HPDE6-E6E7 (cell line): Measurements from ENCODE around the gene ZDHHC12.

Experiments used
- DNase-seq: peaks from one replicate; pipeline ENCODE4 v3.0.0; 2011; ENCODE audit warnings: missing footprints; ENCODE audit errors: extremely low spot score

ZDHHC12 gene

DNA sequence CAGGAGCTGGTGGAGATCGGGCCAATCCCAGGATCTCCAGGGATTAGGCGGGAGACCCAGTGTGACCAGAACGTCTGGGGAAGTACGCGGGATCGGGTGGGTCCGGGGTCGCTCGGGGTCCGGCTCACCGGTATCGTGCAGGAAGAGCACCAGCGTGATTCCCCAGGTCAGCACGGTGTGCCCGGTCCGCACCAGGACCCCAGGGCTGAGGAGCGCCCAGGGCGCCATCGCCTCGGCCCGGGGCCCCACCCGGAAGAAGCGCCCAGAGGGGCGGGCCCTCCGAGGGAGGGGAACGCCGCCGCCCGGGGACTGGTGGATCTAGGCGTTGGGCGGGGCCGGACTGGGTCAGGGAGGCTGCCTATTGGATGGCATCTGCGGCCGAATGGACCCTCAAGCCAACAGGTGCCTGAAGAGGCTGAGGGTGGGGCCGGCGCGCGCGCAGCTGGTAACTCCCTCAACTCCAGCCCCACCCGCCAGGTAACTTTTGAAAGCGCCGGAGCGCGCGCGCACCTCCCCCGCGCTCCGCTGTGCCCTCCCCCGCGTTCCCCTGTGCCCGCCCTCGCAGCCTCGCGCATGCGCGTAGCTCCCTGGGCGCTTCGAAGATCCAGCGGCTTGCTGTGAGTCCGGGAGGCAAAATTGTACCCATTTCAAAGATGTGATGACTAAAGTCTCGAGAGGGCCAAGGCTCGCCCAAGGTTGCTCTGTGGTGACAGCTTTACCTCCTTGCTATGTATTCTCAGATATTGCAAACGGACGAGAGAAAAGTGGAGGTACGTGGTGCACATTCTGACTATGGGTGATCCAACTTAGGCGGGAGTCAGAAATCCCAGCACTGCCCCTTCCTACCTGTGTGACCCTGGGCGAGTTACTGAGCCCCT is at the start of gene ZDHHC12:
Gene ZDHHC12, minus strand, starts transcription at position 262 of the 878 bp plus-strand sequence. Its CDS starts 34 bp downstream, at position 228.
- DNase-seq = peak; percentile 100

- no peak for DNase-seq
Measured at GRCh38 chr9:128773049-128773448, 49.1 kb upstream of the ZDHHC12 start.

- DNase-seq = peak; percentile 95
Measured at GRCh38 chr9:128771745-128772519, 48.0 kb upstream of the ZDHHC12 start, which contains the start of gene ZER1. Gene ZER1 (minus strand): TSS chr9:128771927. CDS start chr9:128755565, 16,362 bp downstream.

- DNase-seq = peak; percentile 34
Measured at GRCh38 chr9:128771094-128771721, 47.3 kb upstream of the ZDHHC12 start.

DNA sequence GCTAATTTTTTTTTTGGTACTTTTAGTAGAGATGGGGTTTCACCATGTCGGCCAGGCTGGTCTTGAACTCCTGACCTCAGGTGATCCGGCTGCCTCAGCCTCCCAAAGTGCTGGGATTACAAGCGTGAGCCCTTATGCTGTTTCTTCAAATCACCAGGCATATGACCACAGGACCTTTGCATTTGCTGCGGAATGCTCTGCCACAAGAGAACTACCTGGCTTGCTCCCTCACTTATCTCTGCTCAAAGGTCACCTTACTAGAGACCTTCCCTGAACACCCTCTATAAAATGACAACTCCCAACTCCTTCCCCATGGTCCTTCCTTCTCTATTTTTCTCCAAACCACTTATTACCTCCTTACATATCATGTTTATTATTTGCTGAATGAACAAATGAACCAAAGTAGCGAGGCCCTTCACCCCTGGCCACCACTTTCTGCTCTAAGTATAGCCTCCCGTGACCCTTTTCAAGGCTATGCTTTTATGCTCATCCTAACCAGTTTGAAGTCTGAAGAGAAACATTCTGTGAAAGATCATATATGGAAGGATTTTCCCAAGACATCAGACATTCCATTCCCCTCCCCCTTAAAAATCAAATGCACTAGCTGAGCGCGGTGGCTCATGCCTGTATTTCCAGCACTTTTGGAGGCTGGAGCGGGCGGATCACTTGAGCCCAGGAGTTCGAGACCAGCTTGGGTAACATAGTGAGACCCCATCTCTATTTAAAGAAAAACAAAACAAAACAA is 46.5 kb upstream of the ZDHHC12 start:
- no peak for DNase-seq

DNA sequence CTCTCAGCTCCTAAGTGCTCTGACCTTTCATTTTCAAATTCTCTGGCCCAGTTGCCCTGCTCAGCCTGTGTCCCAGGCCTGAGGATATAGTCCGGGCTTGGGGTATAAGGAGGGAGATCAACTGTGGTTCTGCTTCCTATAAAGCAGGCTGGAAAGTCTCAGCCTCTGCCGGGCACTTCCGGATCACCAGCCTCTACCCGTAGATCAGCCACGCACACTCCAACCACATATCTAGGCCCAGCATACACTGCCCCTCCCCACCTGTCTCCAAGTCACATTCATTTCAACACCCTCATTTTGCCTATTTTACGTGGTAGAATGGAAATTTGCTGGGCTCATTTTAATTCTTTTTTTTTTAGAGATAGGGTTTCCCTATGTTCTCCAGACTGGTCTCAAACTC is 44.7 kb upstream of the ZDHHC12 start:
- DNase-seq = no peak

GRCh38 chr9:128765499-128765898 is 41.6 kb upstream of the ZDHHC12 start:
- no peak for DNase-seq

GRCh38 chr9:128764361-128764760 is 40.4 kb upstream of the ZDHHC12 start:
- DNase-seq = no peak

DNA sequence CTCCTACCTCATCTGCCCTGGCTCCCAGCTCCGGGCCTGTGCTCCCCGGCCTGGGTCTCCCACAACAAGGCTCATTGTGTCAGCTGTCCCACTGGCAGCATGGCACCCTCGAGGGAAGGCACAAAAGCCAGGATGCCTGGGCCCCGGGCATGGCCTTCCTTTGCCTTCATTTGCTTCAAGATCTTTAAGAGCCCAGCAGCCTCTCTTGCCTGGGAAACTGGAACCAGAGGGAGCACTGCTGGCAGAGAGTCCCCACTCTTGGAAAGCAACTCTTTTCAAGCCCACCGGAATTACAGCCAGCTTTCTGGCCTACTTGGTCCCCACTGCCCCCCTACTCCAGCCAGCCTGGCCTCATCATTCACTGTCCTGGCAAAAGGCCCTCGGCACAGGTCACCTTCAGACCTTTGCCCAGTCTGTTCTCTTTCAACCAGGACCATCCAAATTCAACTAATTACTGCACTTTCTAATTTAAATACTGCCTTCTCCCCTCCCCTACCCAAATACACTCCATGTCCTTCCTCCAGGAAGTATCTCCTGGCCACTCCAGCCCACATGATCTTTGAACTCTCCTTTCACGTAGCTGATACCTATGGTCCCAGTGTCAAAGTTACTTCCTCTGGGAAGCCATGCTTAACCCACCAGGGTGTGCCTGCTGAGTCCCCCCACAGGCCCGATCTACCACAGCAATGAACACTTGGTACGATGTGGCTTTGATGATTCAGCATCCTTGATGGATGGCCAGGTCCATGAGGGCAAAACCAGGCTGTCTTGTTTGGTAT is 38.9 kb upstream of the ZDHHC12 start:
- no peak for DNase-seq

DNA sequence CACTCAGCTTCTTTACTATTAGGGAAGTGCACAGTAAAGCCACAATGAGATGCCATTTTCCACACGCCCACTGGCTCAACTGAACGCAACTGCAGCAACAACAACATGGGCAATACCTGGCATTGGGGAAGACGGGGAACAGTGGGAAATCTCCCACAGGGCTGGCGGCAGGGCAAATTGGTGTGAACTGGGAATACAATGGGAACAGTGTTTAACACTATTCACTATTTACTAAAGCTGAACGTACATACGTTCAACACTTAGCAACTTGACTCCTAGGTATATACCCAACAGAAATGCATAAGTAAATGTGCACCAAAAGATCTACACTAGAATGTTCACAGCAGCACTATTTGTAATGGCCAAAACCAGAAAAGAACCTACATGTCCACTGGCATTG is 33.7 kb upstream of the ZDHHC12 start:
- DNase-seq = no peak

DNA sequence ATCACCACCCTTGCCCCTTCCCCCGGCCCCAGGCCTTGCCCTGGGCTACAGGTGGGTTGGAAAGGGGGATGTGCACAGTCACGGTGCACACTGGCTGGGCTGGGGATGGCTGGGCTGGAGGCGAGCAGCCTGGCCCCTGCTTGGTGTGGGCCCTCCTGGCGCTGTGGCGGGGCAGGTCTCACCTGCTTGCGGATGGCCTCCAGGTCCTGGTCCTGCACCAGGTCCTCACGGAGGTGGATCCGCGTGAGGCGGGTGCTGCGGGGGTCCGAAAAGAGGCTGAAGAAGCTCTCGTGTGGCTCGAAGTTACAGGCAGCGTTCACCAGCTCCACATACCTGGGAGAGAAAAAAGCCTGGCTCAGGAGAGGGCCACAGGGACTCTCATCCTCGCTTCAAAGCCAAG is 29.7 kb upstream of the ZDHHC12 start:
- no peak for DNase-seq

- DNase-seq = no peak
Measured at GRCh38 chr9:128750926-128751595, 27.1 kb upstream of the ZDHHC12 start.

DNA sequence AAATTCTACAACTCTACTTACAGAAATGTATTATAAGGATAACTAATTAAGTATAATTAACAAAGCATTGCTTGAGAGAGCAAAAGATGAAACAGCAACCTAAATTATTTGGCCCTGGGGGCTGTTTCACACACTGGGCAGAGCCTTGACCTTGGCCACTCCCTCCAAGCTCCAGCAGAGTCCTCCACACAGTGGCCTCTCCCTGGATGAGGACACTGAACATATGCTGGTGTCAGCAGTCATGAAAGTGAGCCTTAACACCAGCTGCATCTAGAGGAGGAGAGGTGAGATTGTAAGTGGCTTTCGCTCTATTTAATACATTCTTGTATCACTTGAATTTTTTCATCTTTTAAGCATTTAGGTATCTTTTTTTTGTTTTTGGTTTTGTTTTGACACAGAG is 23.3 kb upstream of the ZDHHC12 start:
- DNase-seq = no peak

DNA sequence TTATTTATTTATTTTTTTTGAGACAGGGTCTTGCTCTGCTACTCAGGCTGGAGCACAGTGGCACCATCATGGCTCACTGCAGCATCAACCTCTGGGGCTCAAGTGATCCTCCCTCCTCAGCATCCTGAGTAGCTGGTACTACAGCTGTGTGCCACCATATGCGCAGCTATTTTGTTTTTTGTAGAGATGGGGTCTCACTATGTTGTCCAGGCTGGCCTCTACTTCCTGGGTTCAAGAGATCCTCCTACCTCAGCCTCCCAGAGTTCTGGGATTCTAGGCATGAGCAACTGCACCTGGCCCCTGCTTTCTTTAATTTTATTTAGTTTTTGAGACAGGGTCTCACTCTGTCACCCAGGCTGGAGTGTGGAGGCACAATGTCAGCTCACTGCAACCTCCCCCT is 19.5 kb upstream of the ZDHHC12 start:
- no peak for DNase-seq

- no peak for DNase-seq
Measured at GRCh38 chr9:128742401-128742800, 18.5 kb upstream of the ZDHHC12 start.

GRCh38 chr9:128735373-128735772 is 11.4 kb upstream of the ZDHHC12 start:
- no peak for DNase-seq

DNA sequence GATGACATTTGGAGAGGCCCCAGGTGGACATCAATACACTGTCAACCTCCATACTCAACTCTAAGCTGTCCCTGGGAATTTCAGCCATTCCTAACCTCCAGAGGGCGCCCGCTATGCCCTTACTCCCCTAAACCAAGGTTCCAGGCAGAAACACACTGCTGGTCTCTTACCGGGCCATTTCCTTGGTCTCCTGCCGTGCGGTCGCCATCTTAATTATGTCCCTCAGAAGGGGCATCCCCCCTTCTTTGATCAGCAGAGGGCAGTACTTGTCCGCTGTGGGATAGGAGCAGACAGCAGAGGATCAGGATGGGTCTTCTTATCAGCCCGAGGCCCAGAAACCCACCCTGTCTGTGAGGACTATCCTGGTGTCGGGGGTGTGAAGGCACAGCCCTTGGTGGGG is 9.3 kb upstream of the ZDHHC12 start:
- DNase-seq = peak; percentile 63

- DNase-seq = no peak
Measured at GRCh38 chr9:128732576-128732975, 8.6 kb upstream of the ZDHHC12 start.

DNA sequence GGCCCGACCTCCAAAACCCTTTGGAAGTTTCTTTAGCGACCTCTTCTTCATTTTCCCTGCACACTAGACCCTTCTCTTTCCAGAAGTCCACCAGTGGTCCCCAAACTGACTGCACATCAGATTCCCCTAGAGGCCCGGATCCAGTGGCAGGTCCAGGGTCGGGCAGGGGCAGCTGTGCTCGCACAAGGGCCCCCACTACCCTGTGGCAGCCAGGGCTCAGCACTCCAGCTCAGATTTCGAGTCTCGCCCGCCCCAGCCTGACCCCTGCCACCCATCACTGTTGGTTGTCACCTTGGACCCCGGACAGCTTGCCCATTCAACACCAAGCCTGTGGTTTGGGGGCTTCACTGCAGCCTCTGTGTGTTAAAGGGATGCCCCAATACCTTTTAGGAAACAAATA is 7.8 kb upstream of the ZDHHC12 start:
- no peak for DNase-seq

DNA sequence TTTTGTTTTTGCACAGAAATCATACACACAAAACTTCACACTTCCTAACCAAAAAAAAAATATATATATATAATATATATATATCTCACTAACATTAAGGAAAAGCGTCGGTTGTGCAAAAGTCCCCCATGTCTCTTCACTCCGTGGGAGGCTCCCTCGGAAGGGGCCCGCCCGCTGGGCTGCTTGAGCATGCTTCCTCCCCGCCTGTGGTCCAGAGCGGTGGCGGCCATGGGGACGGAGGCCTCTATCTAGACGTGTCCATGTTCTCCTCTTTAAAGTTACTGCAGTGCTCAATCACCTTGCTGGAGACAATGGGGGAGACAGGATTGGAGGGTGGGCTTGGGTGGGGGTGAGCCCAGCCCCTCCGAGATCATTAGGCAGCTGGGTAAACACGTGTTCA is 7.2 kb upstream of the ZDHHC12 start:
- DNase-seq = no peak
